Measurements from ENCODE around the gene ICOSLG. TPM values are rescaled to one million over a fixed set of nuclear protein-coding genes. Genes with fewer than 3 reads are reported as not detected.

Gene ICOSLG
- total RNA-seq, 4 donors from 2014 or later, result 0.51 to 5.1 (median 1.4) TPM

- no peaks in the 10 kb centered on the region for H3K36me3 ChIP-seq
- H3K27me3 ChIP-seq, result no peaks in the 10 kb centered on the region
Observed at GRCh38 chr21:44260066-44260465, 19.3 kb upstream of the ICOSLG start.

GRCh38 chr21:44259082-44259705, 18.5 kb upstream of the ICOSLG start:
- no peak overlapping the region for H3K4me3 ChIP-seq
- intact Hi-C loops (cut with DNase I; ENCODE audit: low total_unique reads), result no loop called here
- no peak for DNase-seq
- H3K9me3 ChIP-seq, result no peaks in the 10 kb centered on the region
- no peaks in the 10 kb centered on the region for H3K27me3 ChIP-seq
- TF ChIP-seq CTCF (IDR thresholded peaks at IDR 0.05), result no peak
- no peak for TF ChIP-seq POLR2A (IDR thresholded peaks at IDR 0.05)
- H3K27ac ChIP-seq, result no peak overlapping the region
- no peaks in the 10 kb centered on the region for H3K36me3 ChIP-seq
- H3K4me1 ChIP-seq, result no peaks in the 10 kb centered on the region

More at GRCh38 chr21:44260066-44260465, 19.3 kb upstream of the ICOSLG start:
- TF ChIP-seq POLR2A (IDR thresholded peaks at IDR 0.05), result no peak
- no peak for TF ChIP-seq CTCF (IDR thresholded peaks at IDR 0.05)
- H3K27ac ChIP-seq, result no peak overlapping the region
- no peaks in the 10 kb centered on the region for H3K4me1 ChIP-seq
- DNase-seq, result no peak
- H3K4me3 ChIP-seq, result no peak overlapping the region
- intact Hi-C loops (cut with DNase I; ENCODE audit: low total_unique reads), result no loop called here
- H3K9me3 ChIP-seq, result no peaks in the 10 kb centered on the region

DNA sequence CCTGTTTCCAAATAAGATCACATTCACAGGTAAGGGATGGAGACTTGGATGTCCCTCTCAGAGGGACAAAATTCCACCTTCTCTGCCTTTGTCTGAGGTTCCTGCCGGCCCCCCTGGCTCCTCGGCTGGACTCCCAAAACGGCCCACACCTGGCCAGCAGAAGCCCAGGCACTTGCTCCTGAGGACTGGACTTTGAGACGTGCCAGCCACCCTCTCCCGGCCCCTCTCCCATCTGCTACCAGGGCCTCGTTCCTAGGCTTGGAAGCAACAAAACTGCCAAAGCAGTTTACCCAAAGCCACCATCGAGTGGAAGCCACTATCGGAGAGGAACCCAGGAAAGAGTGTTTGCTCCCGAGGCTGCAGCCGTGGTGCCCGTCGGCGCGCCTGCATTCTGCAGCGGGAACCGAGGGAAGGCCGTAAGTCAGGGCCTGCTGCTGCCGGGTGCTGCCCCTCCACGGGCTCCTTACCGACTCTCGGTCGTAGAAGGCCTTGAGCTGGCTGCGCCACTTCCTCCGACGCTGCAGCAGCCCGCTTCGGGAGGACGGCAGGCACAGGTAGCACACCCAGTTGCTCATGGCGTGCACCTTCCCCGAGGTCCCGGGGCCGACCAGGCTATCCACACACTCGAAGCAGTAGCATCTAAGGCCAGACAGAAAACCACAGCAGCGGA, 17.4 kb upstream of the ICOSLG start:
- DNase-seq, result no peak
- H3K4me3 ChIP-seq, result no peak overlapping the region
- intact Hi-C loops (cut with DNase I; ENCODE audit: low total_unique reads), result no loop called here
- H3K27me3 ChIP-seq, result no peaks in the 10 kb centered on the region
- no peaks in the 10 kb centered on the region for H3K4me1 ChIP-seq
- no peak overlapping the region for H3K27ac ChIP-seq
- no peak for TF ChIP-seq CTCF (IDR thresholded peaks at IDR 0.05)
- TF ChIP-seq POLR2A (IDR thresholded peaks at IDR 0.05), result no peak
- no peaks in the 10 kb centered on the region for H3K36me3 ChIP-seq
- no peaks in the 10 kb centered on the region for H3K9me3 ChIP-seq

DNA sequence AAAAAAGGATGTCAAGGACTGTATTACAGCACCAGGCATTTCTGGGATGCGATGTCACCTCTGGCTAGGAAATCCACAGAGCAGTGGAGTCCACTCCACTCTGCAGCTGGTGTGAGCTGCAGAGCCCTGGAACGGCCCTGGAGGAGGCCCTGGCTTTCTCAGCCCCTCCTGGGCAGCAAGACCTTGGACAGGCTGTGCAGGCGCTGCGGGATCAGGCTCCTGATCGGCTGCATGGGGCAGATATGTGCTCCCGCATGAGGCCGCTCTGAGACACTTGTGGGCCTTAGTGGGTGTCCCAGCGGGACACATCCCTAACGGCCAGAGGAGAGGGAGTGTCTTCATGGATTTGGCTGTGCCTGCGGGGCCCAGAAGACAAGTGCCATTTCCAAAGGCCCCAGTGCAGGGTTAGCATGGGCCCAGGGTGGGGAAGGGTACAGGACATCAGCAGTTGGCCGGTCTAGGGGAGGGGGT, 14.8 kb upstream of the ICOSLG start:
- DNase-seq, result no peak
- intact Hi-C loops (cut with DNase I; ENCODE audit: low total_unique reads), result no loop called here
- no peaks in the 10 kb centered on the region for H3K4me1 ChIP-seq
- H3K27ac ChIP-seq, result no peak overlapping the region
- H3K36me3 ChIP-seq, result no peaks in the 10 kb centered on the region
- H3K4me3 ChIP-seq, result no peak overlapping the region
- TF ChIP-seq CTCF (IDR thresholded peaks at IDR 0.05) (no peak), POLR2A (IDR thresholded peaks at IDR 0.05) (no peak)
- no peaks in the 10 kb centered on the region for H3K27me3 ChIP-seq
- H3K9me3 ChIP-seq, result no peaks in the 10 kb centered on the region

Data from uterus (tissue), 4 donors.